Fibroblast of villous mesenchyme (primary cell): ENCODE data around the gene PRRC2B. TPM values are rescaled to one million over a fixed set of nuclear protein-coding genes. Genes with fewer than 3 reads are reported as not detected.
"Not testable (repeated sequence)": the region's sequence is repeated elsewhere in the genome, so short reads cannot be mapped to it uniquely, and the experiment has no call there.

Experiments used
- DNase-seq: peaks from one replicate; pipeline ENCODE4 v3.0.0-alpha.2; 2010; ENCODE audit warnings: low read depth
- H3K4me3 ChIP-seq: 2 replicates; pipeline ENCODE4 v1.5.1; 2011; ENCODE audit warnings: low read depth, mild to moderate bottlenecking, low read length
- total RNA-seq: library from RNA; depleted of rRNA; stranded (reverse); fragments of >200 nt; gene quantifications from 2 replicates; pipeline ENCODE4 v1.2.3, GENCODE V29; 2012
- TF ChIP-seq, protein P1 (sequence below): IDR thresholded peaks from 2 replicates; pipeline ENCODE4 v1.5.1; 2012; ENCODE audit warnings: low read depth, mild to moderate bottlenecking, low read length; ENCODE audit not compliant: insufficient read depth

Gene PRRC2B
- total RNA-seq, 1 donor = 92.8 TPM

DNA sequence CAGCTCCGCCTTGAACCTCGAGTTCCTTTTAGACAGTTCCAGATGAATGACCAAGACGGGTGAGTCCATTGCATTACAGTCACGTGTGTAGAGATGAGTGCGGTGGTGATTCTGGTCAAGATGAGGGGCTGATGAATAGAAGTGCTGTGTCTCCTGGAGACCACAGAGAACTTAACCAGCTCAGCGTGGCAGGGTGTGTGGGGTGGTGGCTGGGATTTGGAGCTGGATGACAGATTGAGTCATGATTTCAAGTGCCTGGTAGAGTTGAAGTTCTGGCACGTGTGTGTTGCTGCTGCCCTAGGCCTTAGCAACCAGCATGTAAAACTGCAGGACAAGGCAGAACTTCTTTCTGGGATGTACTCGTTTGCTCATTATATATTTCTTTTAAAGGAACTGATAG, 53.3 kb downstream of the PRRC2B start:
- no peak overlapping the region for H3K4me3 ChIP-seq
- TF ChIP-seq, protein P1, sequence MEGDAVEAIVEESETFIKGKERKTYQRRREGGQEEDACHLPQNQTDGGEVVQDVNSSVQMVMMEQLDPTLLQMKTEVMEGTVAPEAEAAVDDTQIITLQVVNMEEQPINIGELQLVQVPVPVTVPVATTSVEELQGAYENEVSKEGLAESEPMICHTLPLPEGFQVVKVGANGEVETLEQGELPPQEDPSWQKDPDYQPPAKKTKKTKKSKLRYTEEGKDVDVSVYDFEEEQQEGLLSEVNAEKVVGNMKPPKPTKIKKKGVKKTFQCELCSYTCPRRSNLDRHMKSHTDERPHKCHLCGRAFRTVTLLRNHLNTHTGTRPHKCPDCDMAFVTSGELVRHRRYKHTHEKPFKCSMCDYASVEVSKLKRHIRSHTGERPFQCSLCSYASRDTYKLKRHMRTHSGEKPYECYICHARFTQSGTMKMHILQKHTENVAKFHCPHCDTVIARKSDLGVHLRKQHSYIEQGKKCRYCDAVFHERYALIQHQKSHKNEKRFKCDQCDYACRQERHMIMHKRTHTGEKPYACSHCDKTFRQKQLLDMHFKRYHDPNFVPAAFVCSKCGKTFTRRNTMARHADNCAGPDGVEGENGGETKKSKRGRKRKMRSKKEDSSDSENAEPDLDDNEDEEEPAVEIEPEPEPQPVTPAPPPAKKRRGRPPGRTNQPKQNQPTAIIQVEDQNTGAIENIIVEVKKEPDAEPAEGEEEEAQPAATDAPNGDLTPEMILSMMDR = no peak
- no peak for DNase-seq

DNA sequence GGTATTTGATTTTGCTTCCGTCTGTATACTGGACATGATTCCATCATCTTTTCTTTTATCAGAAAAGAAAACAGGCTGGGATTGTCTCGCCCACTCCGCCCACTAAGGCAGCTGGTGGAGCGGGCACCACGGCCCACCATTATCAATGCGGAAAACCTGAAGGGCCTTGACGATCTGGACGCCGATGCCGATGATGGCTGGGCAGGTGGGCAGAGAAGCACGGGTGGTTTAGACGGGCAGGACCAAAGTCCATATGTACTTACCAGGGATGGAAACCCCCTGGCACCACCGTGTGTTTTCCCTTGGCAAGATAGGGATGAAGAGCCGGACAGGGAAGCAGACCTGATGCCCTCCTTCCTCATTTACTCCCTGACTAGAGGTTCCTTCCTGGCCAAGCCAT, 53.7 kb downstream of the PRRC2B start:
- DNase-seq = no peak
- H3K4me3 ChIP-seq = no peak overlapping the region
- TF ChIP-seq, protein P1 = no peak

DNA sequence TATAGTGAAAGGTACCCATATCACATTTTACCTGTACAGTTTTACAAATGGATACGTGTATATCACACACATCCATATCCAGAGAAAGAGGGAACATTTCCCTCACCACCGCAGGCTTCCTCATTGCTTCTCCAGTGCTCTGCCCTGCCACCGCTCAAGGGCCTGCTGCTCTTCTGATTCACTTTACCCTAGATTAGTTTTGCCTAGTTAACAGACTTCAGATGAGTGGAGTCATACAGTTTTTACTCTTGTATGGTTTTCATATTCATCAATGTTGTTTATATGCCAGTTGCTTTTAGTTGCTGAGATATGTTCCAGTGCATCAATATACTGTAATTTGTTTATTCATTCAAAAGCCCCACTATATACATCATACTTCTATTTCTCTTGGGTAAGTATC, 54.9 kb downstream of the PRRC2B start:
- no peak for DNase-seq
- H3K4me3 ChIP-seq = no peak overlapping the region
- TF ChIP-seq, protein P1 = no peak

DNA sequence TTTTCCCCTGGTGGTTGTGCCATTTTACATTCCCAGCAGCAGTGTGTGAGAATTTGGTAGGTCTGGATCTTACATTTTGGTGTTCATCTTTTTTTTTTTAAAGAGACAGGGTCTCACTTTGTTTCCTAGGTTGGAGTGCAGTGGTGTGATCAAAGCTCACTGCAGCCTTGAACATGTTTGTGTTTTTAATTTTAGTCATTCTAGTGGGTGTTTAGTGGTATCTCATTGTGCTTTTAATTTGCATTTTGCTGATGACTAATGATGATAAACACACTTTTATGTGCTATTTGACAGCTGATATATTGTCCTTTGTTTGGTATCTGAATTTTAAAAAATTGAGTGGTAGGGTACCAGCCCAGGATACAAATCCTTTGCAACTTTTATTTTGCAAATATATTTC, 55.4 kb downstream of the PRRC2B start:
- TF ChIP-seq, protein P1 = no peak
- DNase-seq = no peak
- no peak overlapping the region for H3K4me3 ChIP-seq

DNA sequence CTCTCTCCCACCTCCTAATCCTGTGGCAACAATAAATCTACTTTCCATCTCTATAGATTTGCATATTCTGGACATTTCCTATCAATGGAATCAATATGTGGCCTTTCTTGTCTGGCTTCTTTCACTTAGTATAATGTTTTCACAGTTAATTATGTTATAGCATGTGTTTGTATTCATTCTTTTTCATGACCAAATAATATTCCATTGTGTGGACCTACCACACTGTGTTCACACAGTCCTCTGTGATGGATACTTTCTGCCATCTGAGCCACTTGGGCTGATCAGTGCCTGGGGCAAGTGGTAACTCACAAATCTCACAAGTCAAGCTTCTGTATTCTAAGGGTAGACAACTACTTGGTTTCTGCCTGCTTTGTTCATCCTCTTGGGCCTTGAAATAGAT, 60.1 kb downstream of the PRRC2B start:
- no peak for DNase-seq
- no peak overlapping the region for H3K4me3 ChIP-seq
- TF ChIP-seq, protein P1 = no peak

DNA sequence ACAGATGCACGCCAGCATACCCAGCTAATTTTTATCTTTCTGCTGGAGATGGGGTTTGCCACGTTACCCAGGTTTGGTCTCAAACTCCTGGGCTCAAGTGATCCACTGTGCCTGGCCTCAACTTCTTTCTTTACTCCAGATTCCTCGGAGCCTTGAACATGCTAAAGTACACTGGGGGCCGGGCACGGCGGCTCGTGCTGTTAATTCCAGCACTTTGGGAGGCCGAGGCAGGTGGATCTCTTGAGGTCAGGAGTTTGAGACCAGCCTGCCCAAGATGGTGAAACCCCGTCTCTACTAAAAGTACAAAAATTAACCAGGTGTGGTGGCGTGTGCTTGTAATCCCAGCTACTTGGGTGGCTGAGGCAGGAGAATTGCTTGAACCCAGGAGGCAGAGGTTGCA, 61.8 kb downstream of the PRRC2B start:
- not testable (repeated sequence) for H3K4me3 ChIP-seq, DNase-seq

DNA sequence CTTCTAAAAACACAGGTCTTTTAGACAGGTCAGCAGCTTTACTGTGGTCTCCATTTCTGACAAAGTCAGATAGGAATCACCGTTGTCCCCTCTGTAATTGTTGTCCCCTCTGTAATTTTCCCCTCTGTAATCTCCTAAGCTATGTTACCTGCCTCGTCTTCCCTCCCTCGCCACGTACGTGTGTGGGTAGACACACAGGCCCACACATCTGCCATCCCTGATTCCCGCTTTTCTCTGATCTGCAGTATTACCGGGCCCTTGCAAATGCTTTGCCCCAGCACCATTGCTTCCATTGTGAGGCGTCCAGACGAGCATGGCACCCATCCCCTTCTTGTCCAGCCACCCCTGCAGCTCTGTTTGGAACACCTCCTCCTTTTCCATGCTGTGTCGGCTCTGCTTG, 63.9 kb downstream of the PRRC2B start:
- TF ChIP-seq, protein P1 = no peak
- H3K4me3 ChIP-seq = no peak overlapping the region
- no peak for DNase-seq
